ENCODE results near the gene PLP2.

DNA sequence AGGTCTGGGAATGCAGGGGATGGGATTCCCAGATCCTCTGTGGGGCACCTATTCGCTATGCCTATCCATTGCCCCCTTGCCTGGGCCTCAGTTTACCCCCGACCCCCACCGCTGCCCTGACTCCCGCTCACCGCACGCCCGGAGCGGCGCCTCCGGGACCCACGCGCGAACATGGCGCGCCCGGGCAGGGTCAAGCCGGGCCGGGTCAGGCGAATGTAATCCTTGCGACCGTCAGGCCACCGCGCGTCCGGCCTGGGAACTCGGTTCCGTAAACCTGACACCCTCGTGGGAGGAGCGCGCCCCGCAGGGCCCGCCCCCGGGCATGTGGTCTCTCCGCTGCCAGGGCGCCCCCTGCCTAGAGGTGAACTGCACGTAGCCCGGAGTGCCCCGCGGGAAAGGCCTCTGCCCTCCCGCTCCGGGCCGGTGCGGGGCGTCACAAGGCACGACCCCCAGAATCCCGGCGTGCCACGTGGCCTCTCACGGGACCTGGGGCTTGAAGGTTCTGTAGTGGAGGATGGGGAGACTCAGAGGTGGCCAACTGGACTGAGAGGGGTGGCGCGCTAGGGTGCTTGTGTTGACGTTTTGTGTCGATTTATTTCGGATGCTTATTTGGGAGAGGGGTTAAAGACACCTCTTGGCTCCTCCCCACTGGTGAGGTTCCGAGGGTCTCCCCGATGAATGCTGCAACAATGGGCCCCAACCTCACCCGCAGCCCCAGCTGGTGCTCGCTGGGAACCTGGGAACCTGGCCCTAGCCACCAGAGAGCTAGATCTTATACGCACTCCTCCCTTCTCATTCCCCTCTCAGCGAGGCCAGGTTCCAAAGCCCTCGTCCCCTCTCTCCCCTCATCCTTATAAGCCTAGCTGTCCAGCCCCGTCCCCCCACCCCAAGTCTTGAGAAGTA is 14.7 kb downstream of the PLP2 start, which contains the start of gene PRICKLE3:
- TF ChIP-seq POLR2A (IDR thresholded peaks at IDR 0.05): no peak
- peak; percentile 16 to 34 (median 21) for TF ChIP-seq CTCF (IDR thresholded peaks at IDR 0.05)
